Raji (cell line): Measurements from ENCODE around the gene MRPL1.

Source experiments
- POLR2A ChIP-seq: IDR thresholded peaks from 2 replicates; pipeline ENCODE4 v1.6.1; 2011; ENCODE audit warnings: low read depth, low read length, control low read depth; ENCODE audit not compliant: insufficient read depth

The MRPL1 gene

GRCh38 chr4:77843628-77844027, 19.0 kb upstream of the MRPL1 start:
- TF ChIP-seq POLR2A: no peak

DNA sequence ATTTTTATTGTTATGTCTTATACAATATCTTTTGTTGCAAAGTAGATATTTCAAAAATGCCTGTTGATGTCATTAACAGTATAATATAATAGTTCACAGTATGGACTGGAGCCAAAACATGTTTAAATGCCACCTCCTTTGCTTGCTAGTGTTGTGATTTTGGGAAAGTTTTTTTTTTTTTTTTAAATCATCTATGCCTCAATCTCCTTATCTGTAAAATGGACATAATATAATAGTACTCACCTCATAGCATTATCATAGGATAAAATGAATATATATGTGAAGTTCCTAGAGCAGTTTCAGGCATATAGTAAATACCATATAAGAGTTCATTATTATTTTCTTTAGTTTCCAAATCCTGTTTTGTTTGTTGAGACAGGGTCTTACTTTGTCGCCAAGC, 18.3 kb upstream of the MRPL1 start:
- no peak for TF ChIP-seq POLR2A

DNA sequence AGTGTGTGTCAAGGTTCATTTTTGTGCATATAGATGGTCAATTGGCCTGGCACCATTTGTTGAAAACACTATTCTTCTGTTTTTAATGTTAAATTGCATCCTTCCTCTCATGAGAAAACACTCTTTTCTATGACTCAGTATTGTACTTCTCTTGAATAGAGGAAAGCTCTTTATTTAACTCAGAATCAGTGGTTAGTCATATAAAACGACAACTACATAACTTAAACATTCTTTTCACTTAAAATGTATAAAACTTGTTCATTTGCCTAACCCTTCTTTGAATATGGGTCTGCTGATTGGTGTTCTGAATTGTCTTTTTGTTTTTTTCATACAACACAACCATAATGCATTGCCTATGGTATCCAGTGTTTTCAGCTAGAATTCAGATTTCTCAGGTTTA, 17.2 kb upstream of the MRPL1 start:
- TF ChIP-seq POLR2A: no peak

GRCh38 chr4:77845929-77846328, 16.7 kb upstream of the MRPL1 start:
- TF ChIP-seq POLR2A: no peak

DNA sequence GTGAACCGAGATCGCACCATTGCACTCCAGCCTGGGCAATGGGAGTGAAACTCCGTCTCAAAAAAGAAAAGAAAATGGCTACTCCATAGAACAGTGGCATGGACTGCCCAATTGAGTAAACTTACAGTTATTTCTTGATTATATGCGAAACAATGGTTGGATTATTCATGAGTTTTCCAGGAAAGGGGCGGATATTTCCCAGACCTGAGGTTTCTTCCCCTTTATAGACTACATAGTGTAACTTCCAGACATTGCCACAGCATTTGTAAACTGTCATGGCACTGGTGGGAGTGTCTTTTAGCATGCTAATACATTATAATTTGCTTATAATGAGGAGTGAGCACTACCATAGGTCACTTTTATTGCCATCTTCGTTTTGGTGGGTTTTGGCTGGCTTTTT, 14.1 kb upstream of the MRPL1 start:
- TF ChIP-seq POLR2A: no peak

DNA sequence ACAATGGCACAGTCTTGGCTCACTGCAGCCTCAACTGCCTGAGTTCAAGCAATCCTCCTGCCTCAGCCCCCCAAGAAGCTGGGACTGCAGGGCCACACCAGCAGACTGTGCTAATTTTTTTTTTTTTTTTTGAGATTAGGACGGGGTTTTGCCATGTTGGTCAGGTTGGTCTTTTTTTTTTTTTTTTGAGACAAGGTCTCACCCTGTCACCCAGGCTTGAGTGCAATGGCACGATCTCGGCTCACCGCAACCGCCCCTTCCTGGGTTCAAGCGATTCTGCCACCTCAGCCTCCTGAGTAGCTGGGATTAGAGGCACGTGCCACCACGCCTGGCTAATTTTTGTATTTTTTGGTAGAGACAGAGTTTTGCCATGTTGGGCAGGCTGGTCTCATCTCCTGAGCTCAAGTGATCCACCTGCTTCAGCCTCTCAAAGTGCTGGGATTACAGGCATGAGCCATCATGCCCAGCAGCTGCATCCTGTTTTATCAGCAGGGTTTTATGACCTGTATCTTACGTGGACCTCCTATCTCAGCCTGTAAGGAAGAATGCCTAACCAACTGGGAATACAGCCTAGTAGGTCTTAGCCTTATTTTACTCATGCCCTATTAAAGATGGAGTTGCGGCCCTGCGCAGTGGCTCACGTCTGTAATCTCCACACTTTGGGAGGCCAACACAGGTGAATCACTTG, 13.2 kb upstream of the MRPL1 start:
- no peak for TF ChIP-seq POLR2A

DNA sequence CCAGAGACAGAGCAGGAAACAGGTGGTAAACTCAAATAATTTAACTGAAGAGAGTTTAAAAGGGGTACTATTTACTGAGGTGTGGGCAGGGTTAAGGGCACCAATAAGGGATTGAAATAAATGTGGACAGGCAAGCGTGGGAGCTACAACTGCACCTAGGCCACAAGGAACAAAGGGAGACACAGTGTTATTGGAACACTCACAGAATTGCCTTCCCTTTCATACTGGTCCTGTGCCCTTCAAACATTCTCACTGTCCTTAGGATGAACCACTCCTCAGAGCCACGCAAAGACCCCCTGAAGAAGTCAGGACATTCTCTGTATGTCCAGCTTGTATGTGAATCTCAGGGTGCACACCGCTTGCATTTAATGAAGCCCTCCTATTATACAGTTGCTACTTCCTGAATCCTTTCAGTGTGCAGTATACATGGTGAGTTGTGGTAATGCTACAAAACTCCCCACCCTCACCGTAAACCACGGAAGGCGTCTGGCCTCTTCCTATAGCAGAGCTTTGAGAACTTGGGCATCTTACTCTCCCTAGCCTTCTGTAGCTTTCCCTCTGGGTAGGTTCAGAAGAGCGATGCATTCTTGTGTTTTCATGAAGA, 9.6 kb upstream of the MRPL1 start:
- TF ChIP-seq POLR2A: no peak

DNA sequence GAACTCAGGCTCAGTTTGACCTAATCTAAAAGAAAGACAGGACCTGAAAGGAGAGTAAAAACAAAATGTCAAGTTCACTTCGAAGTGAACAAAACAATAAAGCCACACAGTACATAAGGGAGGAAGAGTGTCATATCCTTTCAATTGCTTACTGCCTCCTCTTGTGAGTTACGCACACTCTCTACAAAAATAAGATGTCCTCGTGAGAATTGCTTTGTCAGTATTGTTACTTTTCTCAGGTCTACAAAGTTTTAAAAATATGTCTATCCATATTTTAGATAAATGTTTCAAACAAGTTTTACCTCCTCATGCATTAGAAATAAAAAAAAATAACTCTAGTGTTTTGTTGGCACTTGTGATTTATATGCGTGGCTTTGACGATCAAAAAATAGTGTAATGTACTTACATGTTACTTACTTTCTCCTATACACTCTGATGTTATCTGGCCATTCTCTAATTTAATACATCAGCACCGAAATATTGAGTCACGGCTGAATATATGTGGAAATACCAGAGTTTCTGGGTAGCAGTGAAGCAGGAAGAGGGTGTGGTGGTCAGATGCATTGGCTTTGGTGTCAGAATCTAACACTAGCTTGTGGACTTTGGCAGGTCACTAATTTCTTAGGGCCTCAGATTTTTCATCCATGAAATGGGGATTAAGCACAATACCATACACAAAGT, 8.1 kb upstream of the MRPL1 start:
- no peak for TF ChIP-seq POLR2A

- no peak for TF ChIP-seq POLR2A
Observed at GRCh38 chr4:77856152-77856551, 6.5 kb upstream of the MRPL1 start.

- TF ChIP-seq POLR2A: no peak
Observed at GRCh38 chr4:77859256-77859655, 3.4 kb upstream of the MRPL1 start.

- TF ChIP-seq POLR2A: no peak
Observed at GRCh38 chr4:77861495-77861894, 1.1 kb upstream of the MRPL1 start.

DNA sequence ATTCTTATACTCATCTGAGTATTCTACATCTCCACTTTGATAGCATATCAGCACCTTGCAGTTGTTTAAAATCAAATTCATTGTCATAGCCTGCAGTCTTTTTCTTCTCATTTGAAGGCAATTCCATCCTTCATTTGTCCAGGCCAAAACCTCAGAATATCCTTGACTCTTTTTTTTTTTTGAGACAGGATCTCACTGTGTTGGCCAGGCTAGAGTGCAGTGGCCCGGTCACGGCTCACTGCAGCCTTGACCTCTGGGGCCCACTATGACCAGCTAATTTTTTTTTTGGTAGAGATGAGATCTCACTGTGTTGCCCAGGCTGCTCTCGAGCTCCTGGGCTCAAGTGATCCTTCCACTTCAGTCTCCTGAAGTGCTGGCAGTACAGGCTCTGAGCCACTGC, 2.6 kb downstream of the MRPL1 start:
- TF ChIP-seq POLR2A: no peak

DNA sequence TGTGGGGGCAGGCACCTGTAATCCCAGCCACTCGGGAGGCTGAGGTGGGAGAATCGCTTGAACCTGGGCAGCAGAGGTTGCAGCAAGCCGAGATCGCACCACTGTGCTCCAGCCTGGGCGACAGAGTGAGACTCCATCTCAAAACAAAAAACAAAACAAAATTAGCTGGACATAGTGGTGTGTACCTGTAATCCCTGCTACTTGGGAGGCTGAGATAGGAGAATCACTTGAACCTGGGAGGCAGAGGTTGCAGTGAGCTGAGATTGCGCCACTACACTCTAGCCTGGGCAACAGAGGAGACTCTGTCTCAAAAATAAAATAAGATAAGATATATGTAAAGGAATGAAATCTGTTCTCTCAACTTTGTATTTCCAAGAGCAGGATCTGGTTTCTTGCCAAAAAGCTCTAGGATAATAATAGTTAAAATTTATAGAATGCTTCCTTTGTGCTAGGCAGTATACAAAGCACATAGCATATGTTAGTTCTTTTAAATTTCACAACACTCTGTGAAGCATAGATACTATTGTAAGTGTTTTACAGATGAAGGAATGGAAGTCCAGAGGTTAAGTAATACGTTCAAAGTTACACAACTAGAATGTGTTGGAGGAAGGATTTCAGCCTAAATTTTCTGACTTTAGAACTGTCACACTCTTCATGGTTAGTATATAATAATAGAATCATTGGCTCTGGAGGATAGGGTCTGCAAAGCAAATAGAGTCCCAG, 10.3 kb downstream of the MRPL1 start:
- TF ChIP-seq POLR2A: no peak

- no peak for TF ChIP-seq POLR2A
Observed at GRCh38 chr4:77877167-77877566, 14.5 kb downstream of the MRPL1 start.

DNA sequence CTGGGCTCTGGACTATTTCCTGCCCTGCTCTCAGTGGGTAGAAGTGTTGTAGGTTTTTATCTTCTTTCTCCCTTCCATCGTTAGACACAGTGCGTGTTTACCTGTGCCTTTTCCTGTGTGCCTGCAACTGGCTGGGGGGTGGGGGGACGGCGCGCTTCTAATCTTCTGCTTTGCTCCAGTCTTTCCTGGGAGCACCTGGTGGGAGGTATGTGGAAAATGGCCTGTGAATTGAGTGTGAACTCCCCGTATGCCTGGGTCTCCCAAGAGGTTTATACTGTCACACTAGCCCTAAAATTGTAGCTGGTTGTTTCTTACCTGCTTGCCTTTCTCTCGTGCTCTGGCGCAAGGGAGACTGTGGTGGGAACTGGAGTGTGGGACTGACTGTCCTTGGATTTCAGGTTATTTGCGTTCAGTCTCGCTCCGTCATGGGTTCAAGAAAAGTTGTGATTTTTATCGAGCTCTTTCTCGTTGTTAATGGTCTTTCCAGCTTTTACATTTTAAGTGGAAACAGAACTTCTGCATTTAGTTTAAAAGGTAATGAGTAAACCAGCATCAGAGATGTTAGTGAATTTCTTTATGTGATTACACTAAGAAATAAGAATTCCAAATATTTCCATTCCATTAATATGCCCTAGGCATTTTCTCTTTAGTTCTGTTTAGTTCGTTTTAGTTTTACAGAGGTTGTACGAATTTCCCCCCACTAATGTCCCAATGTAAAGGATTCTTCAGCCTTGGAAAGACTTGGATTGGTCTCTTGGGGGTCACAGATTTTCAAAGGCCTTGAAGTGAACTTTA, 15.3 kb downstream of the MRPL1 start:
- TF ChIP-seq POLR2A: no peak
